ENCODE data around the gene PLEKHG4B. TPM values are rescaled to one million over a fixed set of nuclear protein-coding genes. Genes with fewer than 3 reads are reported as not detected.

The PLEKHG4B gene
- total and polyA plus RNA-seq, 9 donors: 0.46 to 2.9 (median 1.1) TPM

- H3K27me3 ChIP-seq (ENCODE audit: control insufficient read depth, insufficient read depth, low read length): no peaks in the 10 kb centered on the region
- H3K4me1 ChIP-seq (ENCODE audit: control insufficient read depth, insufficient read depth, low read length): peaks cover 10% of the 10 kb centered on the region
- WGBS (ENCODE audit: insufficient coverage): 96% methylated on average over 18 of the region's 21 CpGs
- H3K36me3 ChIP-seq (ENCODE audit: control insufficient read depth, insufficient read depth, low read length): peaks cover 11% of the 10 kb centered on the region
- H3K9me3 ChIP-seq (replicated peaks; ENCODE audit: control insufficient read depth, low read depth, low read length): no peaks in the 10 kb centered on the region
- H3K4me3 ChIP-seq (ENCODE audit: low read length): no peak overlapping the region
- H3K27ac ChIP-seq (ENCODE audit: low read length): no peak overlapping the region
- no peak for DNase-seq
Observed at GRCh38 chr5:198516-199196, 106.7 kb downstream of the PLEKHG4B start.

GRCh38 chr5:199197-199949 lies 107.4 kb downstream of the PLEKHG4B start:
- Histone ChIP-seq H3K4me3 (ENCODE audit: low read length) (no peak overlapping the region), H3K27ac (ENCODE audit: low read length) (no peak overlapping the region), H3K9me3 (replicated peaks; ENCODE audit: control insufficient read depth, low read depth, low read length) (no peaks in the 10 kb centered on the region), H3K4me1 (ENCODE audit: control insufficient read depth, insufficient read depth, low read length) (peaks cover 10% of the 10 kb centered on the region), H3K27me3 (ENCODE audit: control insufficient read depth, insufficient read depth, low read length) (no peaks in the 10 kb centered on the region), H3K36me3 (ENCODE audit: control insufficient read depth, insufficient read depth, low read length) (peaks cover 17% of the 10 kb centered on the region)
- no peak for DNase-seq
- 91% methylated on average over 15 of the region's 16 CpGs for WGBS (ENCODE audit: insufficient coverage)

- no peak for DNase-seq
- Histone ChIP-seq H3K36me3 (ENCODE audit: control insufficient read depth, insufficient read depth, low read length) (peaks cover 19% of the 10 kb centered on the region), H3K9me3 (replicated peaks; ENCODE audit: control insufficient read depth, low read depth, low read length) (no peaks in the 10 kb centered on the region), H3K27me3 (ENCODE audit: control insufficient read depth, insufficient read depth, low read length) (no peaks in the 10 kb centered on the region), H3K27ac (ENCODE audit: low read length) (no peak overlapping the region), H3K4me1 (ENCODE audit: control insufficient read depth, insufficient read depth, low read length) (peaks cover 10% of the 10 kb centered on the region), H3K4me3 (ENCODE audit: low read length) (no peak overlapping the region)
- 85% methylated on average over 22 of the region's 23 CpGs for WGBS (ENCODE audit: insufficient coverage)
Observed at GRCh38 chr5:199950-200645, 108.1 kb downstream of the PLEKHG4B start.

- 23% methylated on average over 3 of the region's 4 CpGs for WGBS (ENCODE audit: insufficient coverage)
- Histone ChIP-seq H3K27me3 (ENCODE audit: control insufficient read depth, insufficient read depth, low read length) (no peaks in the 10 kb centered on the region), H3K4me1 (ENCODE audit: control insufficient read depth, insufficient read depth, low read length) (peaks cover 10% of the 10 kb centered on the region), H3K27ac (ENCODE audit: low read length) (no peak overlapping the region), H3K36me3 (ENCODE audit: control insufficient read depth, insufficient read depth, low read length) (peaks cover 19% of the 10 kb centered on the region), H3K4me3 (ENCODE audit: low read length) (no peak overlapping the region), H3K9me3 (replicated peaks; ENCODE audit: control insufficient read depth, low read depth, low read length) (no peaks in the 10 kb centered on the region)
- DNase-seq: no peak
Observed at GRCh38 chr5:200985-201384, 109.0 kb downstream of the PLEKHG4B start.

GRCh38 chr5:201672-202071 lies 109.7 kb downstream of the PLEKHG4B start:
- Histone ChIP-seq H3K4me1 (ENCODE audit: control insufficient read depth, insufficient read depth, low read length) (peaks cover 15% of the 10 kb centered on the region), H3K27ac (ENCODE audit: low read length) (no peak overlapping the region), H3K27me3 (ENCODE audit: control insufficient read depth, insufficient read depth, low read length) (no peaks in the 10 kb centered on the region), H3K36me3 (ENCODE audit: control insufficient read depth, insufficient read depth, low read length) (peaks cover 25% of the 10 kb centered on the region), H3K4me3 (ENCODE audit: low read length) (no peak overlapping the region), H3K9me3 (replicated peaks; ENCODE audit: control insufficient read depth, low read depth, low read length) (no peaks in the 10 kb centered on the region)
- DNase-seq: no peak
- 82% methylated on average over 8 of the region's 8 CpGs for WGBS (ENCODE audit: insufficient coverage)

GRCh38 chr5:203246-203930 lies 111.4 kb downstream of the PLEKHG4B start:
- Histone ChIP-seq H3K27ac (ENCODE audit: low read length) (no peak overlapping the region), H3K9me3 (replicated peaks; ENCODE audit: control insufficient read depth, low read depth, low read length) (no peaks in the 10 kb centered on the region), H3K27me3 (ENCODE audit: control insufficient read depth, insufficient read depth, low read length) (no peaks in the 10 kb centered on the region), H3K4me1 (ENCODE audit: control insufficient read depth, insufficient read depth, low read length) (peaks cover 18% of the 10 kb centered on the region), H3K4me3 (ENCODE audit: low read length) (no peak overlapping the region), H3K36me3 (ENCODE audit: control insufficient read depth, insufficient read depth, low read length) (peaks cover 29% of the 10 kb centered on the region)
- WGBS (ENCODE audit: insufficient coverage): 96% methylated on average over 24 of the region's 26 CpGs
- no peak for DNase-seq

GRCh38 chr5:204001-204400 lies 112.0 kb downstream of the PLEKHG4B start:
- no peak for DNase-seq
- WGBS (ENCODE audit: insufficient coverage): no CpG with 5 or more reads among the region's 6 CpGs

GRCh38 chr5:204462-204861 lies 112.5 kb downstream of the PLEKHG4B start:
- Histone ChIP-seq H3K27me3 (ENCODE audit: control insufficient read depth, insufficient read depth, low read length) (no peaks in the 10 kb centered on the region), H3K4me1 (ENCODE audit: control insufficient read depth, insufficient read depth, low read length) (peaks cover 18% of the 10 kb centered on the region), H3K9me3 (replicated peaks; ENCODE audit: control insufficient read depth, low read depth, low read length) (no peaks in the 10 kb centered on the region), H3K36me3 (ENCODE audit: control insufficient read depth, insufficient read depth, low read length) (peaks cover 29% of the 10 kb centered on the region), H3K27ac (ENCODE audit: low read length) (no peak overlapping the region), H3K4me3 (ENCODE audit: low read length) (no peak overlapping the region)
- DNase-seq: no peak

More at GRCh38 chr5:204001-204400, 112.0 kb downstream of the PLEKHG4B start:
- H3K4me1 ChIP-seq (ENCODE audit: control insufficient read depth, insufficient read depth, low read length): peaks cover 18% of the 10 kb centered on the region
- no peaks in the 10 kb centered on the region for H3K9me3 ChIP-seq (replicated peaks; ENCODE audit: control insufficient read depth, low read depth, low read length)
- H3K27ac ChIP-seq (ENCODE audit: low read length): no peak overlapping the region
- H3K4me3 ChIP-seq (ENCODE audit: low read length): no peak overlapping the region
- H3K36me3 ChIP-seq (ENCODE audit: control insufficient read depth, insufficient read depth, low read length): peaks cover 29% of the 10 kb centered on the region
- no peaks in the 10 kb centered on the region for H3K27me3 ChIP-seq (ENCODE audit: control insufficient read depth, insufficient read depth, low read length)

GRCh38 chr5:204966-205670 lies 113.2 kb downstream of the PLEKHG4B start:
- no peaks in the 10 kb centered on the region for H3K27me3 ChIP-seq (ENCODE audit: control insufficient read depth, insufficient read depth, low read length)
- no peaks in the 10 kb centered on the region for H3K9me3 ChIP-seq (replicated peaks; ENCODE audit: control insufficient read depth, low read depth, low read length)
- H3K4me1 ChIP-seq (ENCODE audit: control insufficient read depth, insufficient read depth, low read length): peaks cover 18% of the 10 kb centered on the region
- peaks cover 29% of the 10 kb centered on the region for H3K36me3 ChIP-seq (ENCODE audit: control insufficient read depth, insufficient read depth, low read length)
- H3K27ac ChIP-seq (ENCODE audit: low read length): no peak overlapping the region
- WGBS (ENCODE audit: insufficient coverage): 91% methylated on average over 30 of the region's 30 CpGs
- DNase-seq: no peak
- H3K4me3 ChIP-seq (ENCODE audit: low read length): no peak overlapping the region

Measured in muscle of leg (tissue), 11 donors.